A673 (cell line): ENCODE measurements around the gene SLC30A2. TPM values are rescaled to one million over a fixed set of nuclear protein-coding genes. Genes with fewer than 3 reads are reported as not detected.

Experiments used
- BruUV-seq: library from RNA; stranded (reverse); fragments of 400-500 nt; replicated peaks from 2 replicates; lab custom pipeline; 2021; lab: Mats Ljungman, UMichigan
- CTCF ChIA-PET: fragments of 300-600 bp; sonication (Branson Sonifier 250); formaldehyde crosslinking; loops from one replicate; lab custom pipeline; 2022; ENCODE audit warnings: antibody characterized with exemption; lab: Charles Lee
- POLR2A ChIA-PET: fragments of 300-600 bp; sonication (Branson Sonifier 250); formaldehyde crosslinking; loops from one replicate; lab custom pipeline; 2022; ENCODE audit warnings: antibody characterized with exemption; ENCODE audit not compliant: low non-redundant PET; lab: Charles Lee
- DNase-seq: peaks from one replicate; pipeline ENCODE4 v3.0.0-alpha.2; 2015; ENCODE audit warnings: low spot score
- H3K27ac ChIP-seq: fragments of 200-600 bp; sonication (generic); 2 replicates; pipeline ENCODE4 v1.5.1; 2016; ENCODE audit warnings: mixed run types, low read depth, mild to moderate bottlenecking, mixed read lengths, antibody characterized with exemption, low read length; ENCODE audit not compliant: poor library complexity, severe bottlenecking
- H3K27me3 ChIP-seq: fragments of 200-600 bp; sonication (generic); replicated peaks from 2 replicates; pipeline ENCODE4 v1.6.1; 2017; ENCODE audit warnings: mixed run types, low read depth, mild to moderate bottlenecking, mixed read lengths, antibody characterized with exemption, low read length; ENCODE audit not compliant: insufficient read depth, poor library complexity
- H3K36me3 ChIP-seq: fragments of 200-600 bp; sonication (generic); 2 replicates; pipeline ENCODE4 v1.6.1; 2016; ENCODE audit warnings: mixed run types, mild to moderate bottlenecking, mixed read lengths, antibody characterized with exemption, low read length; ENCODE audit not compliant: insufficient read depth, poor library complexity, severe bottlenecking
- H3K4me1 ChIP-seq: fragments of 200-600 bp; sonication (generic); 2 replicates; pipeline ENCODE4 v1.6.1; 2017; ENCODE audit warnings: mixed run types, mild to moderate bottlenecking, mixed read lengths, antibody characterized with exemption, low read length; ENCODE audit not compliant: insufficient read depth, poor library complexity, severe bottlenecking
- H3K4me3 ChIP-seq: fragments of 200-600 bp; sonication (generic); 2 replicates; pipeline ENCODE4 v1.5.1; 2016; ENCODE audit warnings: low read depth, mixed run types, mild to moderate bottlenecking, mixed read lengths, low read length; ENCODE audit not compliant: poor library complexity, severe bottlenecking
- H3K9me3 ChIP-seq: fragments of 200-600 bp; sonication (generic); 2 replicates; pipeline ENCODE4 v1.6.1; 2016; ENCODE audit warnings: mixed run types, low read depth, mild to moderate bottlenecking, mixed read lengths, antibody characterized with exemption, low read length; ENCODE audit not compliant: poor library complexity, severe bottlenecking
- CTCF ChIP-seq: fragments of 300-800, 200-600 bp; sonication (generic); conservative IDR thresholded peaks from 2 replicates; pipeline ENCODE4 v1.5.1; 2017; ENCODE audit warnings: low read depth, mild to moderate bottlenecking, antibody characterized with exemption, low read length, moderate library complexity, mixed read lengths
- EZH2 ChIP-seq: fragments of 200-600 bp; sonication (generic); IDR thresholded peaks from 2 replicates; pipeline ENCODE4 v1.6.1; 2017; ENCODE audit warnings: borderline replicate concordance, low read depth, mild to moderate bottlenecking, mixed read lengths, antibody characterized with exemption, low read length; ENCODE audit not compliant: poor library complexity, severe bottlenecking
- intact Hi-C: fragments of 100-400 bp; cut with micrococcal nuclease; formaldehyde crosslinking; loops from one replicate; pipeline ENCODE4 v1.10.0; 2022; ENCODE audit not compliant: unreplicated experiment
- total RNA-seq: library from RNA; stranded (reverse); gene quantifications from 2 replicates; pipeline ENCODE4 v1.2.3, GENCODE V29; 2021

Gene SLC30A2
- total RNA-seq, 1 experiment from 2014 or later, result not detected

- no peak for TF ChIP-seq EZH2
- no peak for TF ChIP-seq CTCF
- CTCF ChIA-PET, result no interaction called here
- no peaks in the 10 kb centered on the region for H3K36me3 ChIP-seq
- POLR2A ChIA-PET, result no interaction called here
- H3K27me3 ChIP-seq, result no peaks in the 10 kb centered on the region
- H3K27ac ChIP-seq, result no peak overlapping the region
- H3K4me3 ChIP-seq, result no peak overlapping the region
- DNase-seq, result no peak
- H3K9me3 ChIP-seq, result no peaks in the 10 kb centered on the region
- H3K4me1 ChIP-seq, result peaks cover 7% of the 10 kb centered on the region
- no TSS peak for BruUV-seq
- intact Hi-C loops, result no loop called here
These were observed 26.1 kb downstream of the SLC30A2 start for GRCh38 chr1:26019641-26020315.

DNA sequence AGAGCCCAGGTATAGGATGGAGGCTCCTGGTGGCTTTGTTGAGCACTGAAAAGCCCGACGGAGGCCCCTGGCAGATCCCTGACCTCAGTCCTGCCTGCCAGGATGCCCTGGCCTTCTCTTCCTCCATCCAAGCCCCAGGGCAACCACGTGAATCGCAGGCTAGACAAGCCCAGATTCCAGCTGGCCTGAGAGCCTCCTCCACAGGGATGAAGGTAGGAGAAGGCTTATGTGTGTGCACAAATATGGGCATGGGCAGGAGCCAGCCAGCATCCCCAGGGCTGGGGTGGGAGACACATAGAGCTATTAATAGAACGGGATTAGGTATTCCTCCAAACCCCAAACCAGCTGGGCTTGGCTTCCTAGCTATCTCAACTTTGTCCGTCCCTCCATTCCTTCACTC lies 28.3 kb downstream of the SLC30A2 start:
- DNase-seq, result no peak

GRCh38 chr1:26016953-26017545 lies 28.9 kb downstream of the SLC30A2 start:
- intact Hi-C loops, result no loop called here
- no peak overlapping the region for H3K4me3 ChIP-seq
- no peaks in the 10 kb centered on the region for H3K4me1 ChIP-seq
- CTCF ChIA-PET, result no interaction called here
- H3K27ac ChIP-seq, result no peak overlapping the region
- POLR2A ChIA-PET, result no interaction called here
- H3K36me3 ChIP-seq, result no peaks in the 10 kb centered on the region
- no peak for DNase-seq
- no TSS peak for BruUV-seq
- TF ChIP-seq EZH2 (no peak), CTCF (no peak)
- no peaks in the 10 kb centered on the region for H3K27me3 ChIP-seq
- H3K9me3 ChIP-seq, result no peaks in the 10 kb centered on the region

More for the DNA sequence above, 28.3 kb downstream of the SLC30A2 start:
- Histone ChIP-seq H3K4me3 (no peak overlapping the region), H3K4me1 (no peaks in the 10 kb centered on the region), H3K27ac (no peak overlapping the region), H3K9me3 (no peaks in the 10 kb centered on the region), H3K27me3 (no peaks in the 10 kb centered on the region), H3K36me3 (no peaks in the 10 kb centered on the region)
- intact Hi-C loops, result no loop called here
- BruUV-seq, result no TSS peak
- CTCF ChIA-PET, result no interaction called here
- POLR2A ChIA-PET, result no interaction called here
- TF ChIP-seq EZH2 (no peak), CTCF (no peak)
